Measurements from ENCODE around the gene MAPKAP1. TPM values are rescaled to one million over a fixed set of nuclear protein-coding genes. Genes with fewer than 3 reads are reported as not detected.

Gene MAPKAP1
- total RNA-seq, 1 donor from 2014 or later = 49.6 TPM

DNA sequence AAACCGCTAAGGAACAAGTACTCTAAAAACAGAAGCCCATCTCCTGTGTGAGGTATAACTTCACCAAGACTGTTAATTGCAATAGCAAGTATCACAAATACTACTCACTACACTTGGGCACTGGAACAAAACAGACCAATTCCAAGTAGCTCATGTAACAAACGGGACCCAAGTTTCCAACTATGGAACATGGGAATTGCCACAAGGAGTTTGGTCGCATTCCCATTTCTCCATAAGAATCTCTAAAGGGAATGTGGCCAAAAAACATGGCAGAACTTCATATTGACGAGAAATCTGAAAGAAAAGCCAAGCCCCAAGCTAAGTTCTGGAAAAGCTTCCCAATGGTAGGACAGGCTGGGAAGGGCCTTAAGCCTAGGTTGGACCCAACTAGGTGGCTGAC is 162.5 kb downstream of the MAPKAP1 start:
- TF ChIP-seq, protein P1, sequence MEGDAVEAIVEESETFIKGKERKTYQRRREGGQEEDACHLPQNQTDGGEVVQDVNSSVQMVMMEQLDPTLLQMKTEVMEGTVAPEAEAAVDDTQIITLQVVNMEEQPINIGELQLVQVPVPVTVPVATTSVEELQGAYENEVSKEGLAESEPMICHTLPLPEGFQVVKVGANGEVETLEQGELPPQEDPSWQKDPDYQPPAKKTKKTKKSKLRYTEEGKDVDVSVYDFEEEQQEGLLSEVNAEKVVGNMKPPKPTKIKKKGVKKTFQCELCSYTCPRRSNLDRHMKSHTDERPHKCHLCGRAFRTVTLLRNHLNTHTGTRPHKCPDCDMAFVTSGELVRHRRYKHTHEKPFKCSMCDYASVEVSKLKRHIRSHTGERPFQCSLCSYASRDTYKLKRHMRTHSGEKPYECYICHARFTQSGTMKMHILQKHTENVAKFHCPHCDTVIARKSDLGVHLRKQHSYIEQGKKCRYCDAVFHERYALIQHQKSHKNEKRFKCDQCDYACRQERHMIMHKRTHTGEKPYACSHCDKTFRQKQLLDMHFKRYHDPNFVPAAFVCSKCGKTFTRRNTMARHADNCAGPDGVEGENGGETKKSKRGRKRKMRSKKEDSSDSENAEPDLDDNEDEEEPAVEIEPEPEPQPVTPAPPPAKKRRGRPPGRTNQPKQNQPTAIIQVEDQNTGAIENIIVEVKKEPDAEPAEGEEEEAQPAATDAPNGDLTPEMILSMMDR (IDR thresholded peaks at IDR 0.05) = no peak
- no peak overlapping the region for H3K4me3 ChIP-seq
- no peaks in the 10 kb centered on the region for H3K9me3 ChIP-seq
- H3K4me1 ChIP-seq = peaks cover 0 to 14% of the 10 kb centered on the region in 2 donors
- no peaks in the 10 kb centered on the region for H3K36me3 ChIP-seq
- H3K27me3 ChIP-seq = no peaks in the 10 kb centered on the region
- DNase-seq (ENCODE audit: low spot score in 2 of 2) = no peak
- peak overlapping the region; percentile 37 to 66 for H3K27ac ChIP-seq
- intact Hi-C loops (cut with DNase I) = no loop called here

DNA sequence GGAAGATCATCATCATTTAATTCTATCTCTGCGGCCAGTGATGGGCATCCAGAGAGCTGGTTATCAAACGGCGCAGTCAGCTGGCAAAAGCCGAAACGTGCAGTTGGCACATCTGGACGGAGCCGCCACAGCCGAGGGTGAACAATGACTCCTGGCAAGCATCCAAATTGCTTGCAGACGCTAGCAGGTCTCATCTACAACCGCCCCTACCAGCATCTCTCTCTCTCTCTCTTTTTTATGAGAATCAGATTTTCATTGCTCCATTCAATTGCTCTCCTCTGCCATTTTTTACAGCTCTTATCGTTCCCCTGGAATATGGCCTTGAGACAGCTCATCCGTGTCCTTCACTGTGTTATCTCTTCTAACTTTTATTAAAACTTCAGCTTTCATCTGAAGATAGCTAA is 165.2 kb downstream of the MAPKAP1 start:
- Histone ChIP-seq H3K4me3 (no peak overlapping the region), H3K4me1 (peaks cover 0 to 20% of the 10 kb centered on the region in 2 donors), H3K9me3 (no peaks in the 10 kb centered on the region), H3K36me3 (no peaks in the 10 kb centered on the region), H3K27me3 (no peaks in the 10 kb centered on the region), H3K27ac (no peak overlapping the region)
- intact Hi-C loops (cut with DNase I) = no loop called here
- TF ChIP-seq, protein P1 (IDR thresholded peaks at IDR 0.05) = no peak
- DNase-seq (ENCODE audit: low spot score in 2 of 2) = no peak

DNA sequence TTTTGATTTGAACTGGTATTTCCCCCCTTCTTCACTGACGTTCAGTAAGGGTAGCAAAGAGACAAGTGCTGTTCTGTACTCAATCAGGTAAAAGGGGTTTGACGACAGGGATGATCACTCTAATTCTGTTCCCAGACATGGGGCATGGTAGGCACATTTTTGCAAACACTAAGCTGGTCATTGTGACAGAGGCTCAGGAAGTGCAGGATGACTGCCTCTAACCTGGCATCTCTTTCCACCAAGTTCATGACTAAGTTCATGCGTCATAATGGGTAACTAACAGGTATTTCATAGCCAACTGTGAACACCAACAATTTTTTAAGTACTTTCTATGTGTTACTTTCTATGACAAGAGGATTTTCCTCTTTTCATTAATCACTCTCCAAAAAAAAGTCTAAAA is 166.5 kb downstream of the MAPKAP1 start:
- Histone ChIP-seq H3K9me3 (no peaks in the 10 kb centered on the region), H3K4me1 (peaks cover 0 to 15% of the 10 kb centered on the region in 2 donors), H3K36me3 (no peaks in the 10 kb centered on the region), H3K27me3 (no peaks in the 10 kb centered on the region), H3K27ac (no peak overlapping the region), H3K4me3 (no peak overlapping the region)
- intact Hi-C loops (cut with DNase I) = no loop called here
- TF ChIP-seq, protein P1 (IDR thresholded peaks at IDR 0.05) = no peak
- DNase-seq (ENCODE audit: low spot score in 2 of 2) = no peak

DNA sequence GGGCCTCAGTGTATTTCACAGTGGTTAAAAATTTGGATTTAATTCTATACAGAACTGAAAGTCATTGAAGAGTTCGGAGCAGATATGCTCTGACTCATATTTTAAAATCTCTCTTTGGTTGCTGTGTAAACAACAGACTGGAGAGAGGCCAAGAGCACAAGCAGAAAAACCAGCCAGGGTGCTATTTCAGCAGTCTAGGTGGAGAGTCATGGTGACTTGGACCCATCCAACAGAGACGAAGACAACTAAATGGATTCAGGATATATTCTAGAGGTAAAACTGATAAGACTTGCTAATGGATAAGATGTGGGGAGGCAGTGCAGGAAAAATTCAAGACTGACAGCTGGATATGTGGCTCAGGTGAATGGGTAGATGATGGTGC is 168.9 kb downstream of the MAPKAP1 start:
- Histone ChIP-seq H3K4me1 (peaks cover 0 to 9% of the 10 kb centered on the region in 2 donors), H3K9me3 (no peaks in the 10 kb centered on the region), H3K27me3 (no peaks in the 10 kb centered on the region), H3K27ac (no peak overlapping the region), H3K4me3 (no peak overlapping the region), H3K36me3 (no peaks in the 10 kb centered on the region)
- intact Hi-C loops (cut with DNase I) = no loop called here
- DNase-seq (ENCODE audit: low spot score in 2 of 2) = no peak
- TF ChIP-seq, protein P1 (IDR thresholded peaks at IDR 0.05) = no peak

DNA sequence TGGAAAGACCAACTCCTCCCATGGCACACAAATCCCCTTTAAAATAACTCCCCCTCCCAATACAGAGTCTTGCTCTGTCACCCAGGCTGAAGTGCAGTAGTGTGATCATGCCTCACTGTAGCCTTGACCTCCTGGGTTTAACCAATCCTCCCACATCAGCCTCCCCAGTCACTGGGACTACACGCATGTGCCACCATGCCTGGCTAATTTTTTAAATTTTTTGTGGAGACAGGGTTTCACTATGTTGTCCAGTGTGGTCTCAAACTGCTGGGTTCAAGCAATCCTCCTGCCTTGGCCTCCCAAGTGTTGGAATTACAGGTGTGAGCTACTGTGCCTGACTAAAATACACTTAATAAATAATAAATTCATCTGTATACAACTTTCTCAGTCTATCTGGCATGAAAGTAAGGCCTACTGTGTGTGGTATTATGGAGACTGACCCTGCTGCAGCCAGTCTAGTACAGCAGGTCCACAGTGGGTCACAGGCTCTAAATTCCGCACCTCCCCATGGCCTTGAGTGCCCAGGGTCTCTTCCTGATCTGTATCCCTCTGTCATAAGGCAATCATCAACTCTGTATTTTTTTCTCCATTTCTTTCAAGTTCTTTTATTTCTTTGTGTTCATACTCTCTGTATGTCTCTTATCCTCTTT is 169.4 kb downstream of the MAPKAP1 start:
- Histone ChIP-seq H3K27ac (no peak overlapping the region), H3K4me3 (no peak overlapping the region), H3K36me3 (no peaks in the 10 kb centered on the region), H3K9me3 (no peaks in the 10 kb centered on the region), H3K4me1 (peaks cover 0 to 9% of the 10 kb centered on the region in 2 donors), H3K27me3 (no peaks in the 10 kb centered on the region)
- TF ChIP-seq, protein P1 (IDR thresholded peaks at IDR 0.05) = no peak
- no peak for DNase-seq (ENCODE audit: low spot score in 2 of 2)
- intact Hi-C loops (cut with DNase I) = no loop called here

DNA sequence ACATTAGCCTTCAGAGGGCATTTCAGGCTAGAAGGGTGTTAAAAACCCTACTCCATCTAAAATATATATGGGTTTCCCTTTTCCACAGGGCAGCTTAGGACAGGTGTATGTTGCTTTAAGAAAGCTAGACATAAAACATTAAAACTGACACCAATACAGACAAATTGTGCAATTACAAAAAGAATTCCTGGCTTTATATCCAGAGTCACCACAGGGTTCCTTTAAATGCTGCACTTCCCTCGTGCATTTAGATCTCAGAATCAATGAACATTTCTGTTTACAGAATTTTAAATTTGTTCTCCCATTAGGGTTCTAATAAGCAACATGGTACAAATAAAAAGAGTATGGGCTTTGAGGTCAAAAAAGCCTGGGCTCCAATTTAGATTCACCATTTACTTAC is 170.2 kb downstream of the MAPKAP1 start:
- Histone ChIP-seq H3K27me3 (no peaks in the 10 kb centered on the region), H3K27ac (no peak overlapping the region), H3K9me3 (no peaks in the 10 kb centered on the region), H3K4me1 (peaks cover 0 to 9% of the 10 kb centered on the region in 2 donors), H3K36me3 (no peaks in the 10 kb centered on the region), H3K4me3 (no peak overlapping the region)
- intact Hi-C loops (cut with DNase I) = no loop called here
- no peak for DNase-seq (ENCODE audit: low spot score in 2 of 2)
- TF ChIP-seq, protein P1 (IDR thresholded peaks at IDR 0.05) = no peak

Data from ascending aorta (tissue), 2 donors.